ENCODE results near the gene ARL13B.

GRCh38 chr3:93969997-93970396 is 10.0 kb upstream of the ARL13B start:
- TF ChIP-seq CTCF (IDR thresholded peaks at IDR 0.05): no peak
- TF ChIP-seq POLR2A (IDR thresholded peaks at IDR 0.05): no peak
